Diencephalon (tissue), 1 donor: ENCODE results near the gene TBCEL. TPM values are rescaled to one million over a fixed set of nuclear protein-coding genes. Genes with fewer than 3 reads are reported as not detected.

ENCODE experiments used
- total RNA-seq: library from RNA; depleted of rRNA; stranded (reverse); fragments of >200 nt; gene quantifications from one replicate; pipeline ENCODE4 v1.2.3, GENCODE V29; 2014

Gene TBCEL
- 44.8 TPM for total RNA-seq

GRCh38 chr11:121023848-121024751 lies at the start of gene TBCEL:
TBCEL (plus strand) TSS chr11:121024102; CDS start chr11:121045691, 21,589 bp downstream.

GRCh38 chr11:121100943-121101342 lies 77.0 kb downstream of the TBCEL start, which contains the start of gene TECTA:
TECTA (plus strand) TSS chr11:121101243; CDS start chr11:121102666, 1,423 bp downstream.

Other genes starting within 250 kb of the TBCEL start
- 2.5 TPM for gene TECTA, start 77.1 kb downstream of the TBCEL start, total RNA-seq